Neural cell (in vitro differentiated cells): ENCODE results near the gene KYNU. TPM values are rescaled to one million over a fixed set of nuclear protein-coding genes. Genes with fewer than 3 reads are reported as not detected.

ENCODE experiments used
- H2AFZ ChIP-seq: fragments of 200-600, 300-800 bp; sonication (generic), shearing (Covaris generic); 2 replicates; pipeline ENCODE4 v1.6.0; 2014; ENCODE audit warnings: low read depth, mild to moderate bottlenecking, antibody characterized with exemption, low read length, moderate library complexity
- H3F3A ChIP-seq: fragments of 200-600 bp; shearing (Covaris generic); 2 replicates; pipeline ENCODE4 v1.6.1; 2016; ENCODE audit warnings: mild to moderate bottlenecking, moderate library complexity, mixed read lengths, antibody characterized with exemption, low read length; ENCODE audit not compliant: insufficient read depth, poor library complexity, severe bottlenecking
- H3K27ac ChIP-seq: fragments of 200-600, 300-800 bp; sonication (generic), shearing (Covaris generic); 2 replicates; pipeline ENCODE4 v1.5.1; 2014; ENCODE audit warnings: mild to moderate bottlenecking, low read length, moderate library complexity
- H3K27me3 ChIP-seq: fragments of 300-800, 200-600 bp; sonication (generic), shearing (Covaris generic); 2 replicates; pipeline ENCODE4 v1.6.0; 2014; ENCODE audit warnings: mild to moderate bottlenecking, low read depth, low read length, moderate library complexity; ENCODE audit not compliant: insufficient read depth
- H3K36me3 ChIP-seq: fragments of 300-800, 200-600 bp; sonication (generic), shearing (Covaris generic); 2 replicates; pipeline ENCODE4 v1.5.1; 2014; ENCODE audit warnings: mild to moderate bottlenecking, antibody characterized with exemption, low read length, moderate library complexity; ENCODE audit not compliant: insufficient read depth
- H3K4me2 ChIP-seq: fragments of 300-800, 200-600 bp; sonication (generic), shearing (Covaris generic); 2 replicates; pipeline ENCODE4 v1.6.0; 2014; ENCODE audit warnings: mild to moderate bottlenecking, low read length
- H3K4me3 ChIP-seq: fragments of 300-800, 200-600 bp; sonication (generic), shearing (Covaris generic); 2 replicates; pipeline ENCODE4 v1.5.1; 2014; ENCODE audit warnings: mild to moderate bottlenecking, low read length, moderate library complexity
- H3K79me2 ChIP-seq: fragments of 200-600 bp; shearing (Covaris generic); replicated peaks from 2 replicates; pipeline ENCODE4 v1.6.0; 2014; ENCODE audit warnings: mild to moderate bottlenecking, low read length, moderate library complexity; ENCODE audit not compliant: insufficient read depth
- H3K9ac ChIP-seq: fragments of 300-800, 200-600 bp; sonication (generic), shearing (Covaris generic); 2 replicates; pipeline ENCODE4 v1.6.1; 2016; ENCODE audit warnings: mild to moderate bottlenecking, low read length, mixed read lengths
- H3K9me2 ChIP-seq: fragments of 200-600 bp; shearing (Covaris generic); 2 replicates; pipeline ENCODE4 v1.6.1; 2016; ENCODE audit warnings: mild to moderate bottlenecking, low read length, mixed read lengths; ENCODE audit not compliant: insufficient read depth
- H3K9me3 ChIP-seq: fragments of 200-600, 300-800 bp; sonication (generic), shearing (Covaris generic); 2 replicates; pipeline ENCODE4 v1.6.1; 2016; ENCODE audit warnings: mild to moderate bottlenecking, mixed run types, low read length, moderate library complexity, mixed read lengths
- H4K20me1 ChIP-seq: fragments of 200-600 bp; shearing (Covaris generic); 2 replicates; pipeline ENCODE4 v1.6.1; 2016; ENCODE audit warnings: mild to moderate bottlenecking, mixed run types; ENCODE audit not compliant: insufficient read depth
- CTCF ChIP-seq: fragments of 450-650 bp; IDR thresholded peaks from 2 replicates; pipeline ENCODE4 v1.5.1; 2014; ENCODE audit warnings: antibody characterized with exemption, mild to moderate bottlenecking, moderate library complexity; ENCODE audit not compliant: poor library complexity, severe bottlenecking
- EZH2 ChIP-seq: fragments of 200-600, 300-800 bp; shearing (Covaris generic), sonication (generic); IDR thresholded peaks from 2 replicates; pipeline ENCODE4 v1.6.1; 2014; ENCODE audit warnings: antibody characterized with exemption, low read length, borderline replicate concordance, mild to moderate bottlenecking; ENCODE audit not compliant: insufficient read depth, poor library complexity, severe bottlenecking
- MXI1 ChIP-seq: fragments of 450-650 bp; conservative IDR thresholded peaks from 2 replicates; pipeline ENCODE4 v1.6.1; 2014; ENCODE audit warnings: antibody characterized with exemption, mild to moderate bottlenecking; ENCODE audit not compliant: poor library complexity, severe bottlenecking
- POLR2AphosphoS5 ChIP-seq: IDR thresholded peaks from 2 replicates; pipeline ENCODE4 v1.6.1; 2012
- RAD21 ChIP-seq: fragments of 450-650 bp; conservative IDR thresholded peaks from 2 replicates; pipeline ENCODE4 v1.6.1; 2014; ENCODE audit warnings: antibody characterized with exemption, mild to moderate bottlenecking, moderate library complexity
- REST ChIP-seq: IDR thresholded peaks from 2 replicates; pipeline ENCODE4 v1.6.1; 2012; ENCODE audit warnings: borderline replicate concordance
- SMC3 ChIP-seq: fragments of 450-650 bp; conservative IDR thresholded peaks from 2 replicates; pipeline ENCODE4 v1.6.1; 2014; ENCODE audit warnings: antibody characterized with exemption, mild to moderate bottlenecking, moderate library complexity; ENCODE audit not compliant: poor library complexity
- TAF1 ChIP-seq: IDR thresholded peaks from 2 replicates; pipeline ENCODE4 v1.6.1; 2012; ENCODE audit warnings: low read depth
- polyA plus RNA-seq: library from polyadenylated mRNA; depleted of rRNA; stranded (reverse); fragments of >200 nt; gene quantifications from 2 replicates; pipeline ENCODE4 v1.2.3, GENCODE V29; 2014

The KYNU gene
- polyA plus RNA-seq, 1 donor from 2014 or later, result 0.25 TPM

- TF ChIP-seq REST, result no peak
- no peak for TF ChIP-seq TAF1
These were observed 96.4 kb downstream of the KYNU start (continued) for GRCh38 chr2:142973822-142974207.

- Histone ChIP-seq H2AFZ (no peak overlapping the region), H3K36me3 (no peaks in the 10 kb centered on the region), H3K9me2 (no peaks in the 10 kb centered on the region), H3K9ac (no peak overlapping the region), H3K4me2 (no peak overlapping the region), H3K27ac (no peak overlapping the region), H3K4me3 (no peak overlapping the region), H3F3A (no peaks in the 10 kb centered on the region), H3K79me2 (no peaks in the 10 kb centered on the region), H4K20me1 (no peaks in the 10 kb centered on the region), H3K27me3 (no peaks in the 10 kb centered on the region), H3K9me3 (no peaks in the 10 kb centered on the region)
- TF ChIP-seq REST (no peak), SMC3 (no peak), CTCF (no peak), MXI1 (no peak), POLR2AphosphoS5 (no peak), EZH2 (no peak), TAF1 (no peak), RAD21 (no peak)
These were observed 97.0 kb downstream of the KYNU start for GRCh38 chr2:142974288-142975024.
